GM18870 (cell line): ENCODE data around the gene IGF2BP1.
"Not testable (repeated sequence)": the region's sequence is repeated elsewhere in the genome, so short reads cannot be mapped to it uniquely, and the experiment has no call there.

ENCODE experiments used
- ATAC-seq: cut with Tn5 transposase; IDR thresholded peaks from one replicate; pipeline ENCODE4 v1.9.1; 2021; ENCODE audit warnings: moderate library complexity; ENCODE audit not compliant: unreplicated experiment

The IGF2BP1 gene

DNA sequence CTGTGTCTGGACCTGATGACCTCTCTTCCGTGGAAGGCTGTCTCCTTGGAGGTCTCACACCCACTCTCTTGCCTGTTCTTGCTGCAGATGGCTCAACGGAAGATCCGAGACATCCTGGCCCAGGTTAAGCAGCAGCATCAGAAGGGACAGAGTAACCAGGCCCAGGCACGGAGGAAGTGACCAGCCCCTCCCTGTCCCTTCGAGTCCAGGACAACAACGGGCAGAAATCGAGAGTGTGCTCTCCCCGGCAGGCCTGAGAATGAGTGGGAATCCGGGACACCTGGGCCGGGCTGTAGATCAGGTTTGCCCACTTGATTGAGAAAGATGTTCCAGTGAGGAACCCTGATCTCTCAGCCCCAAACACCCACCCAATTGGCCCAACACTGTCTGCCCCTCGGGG, 52.1 kb downstream of the IGF2BP1 start:
- ATAC-seq: no peak

- ATAC-seq: no peak
These were observed 53.4 kb downstream of the IGF2BP1 start for GRCh38 chr17:49050611-49051010.

DNA sequence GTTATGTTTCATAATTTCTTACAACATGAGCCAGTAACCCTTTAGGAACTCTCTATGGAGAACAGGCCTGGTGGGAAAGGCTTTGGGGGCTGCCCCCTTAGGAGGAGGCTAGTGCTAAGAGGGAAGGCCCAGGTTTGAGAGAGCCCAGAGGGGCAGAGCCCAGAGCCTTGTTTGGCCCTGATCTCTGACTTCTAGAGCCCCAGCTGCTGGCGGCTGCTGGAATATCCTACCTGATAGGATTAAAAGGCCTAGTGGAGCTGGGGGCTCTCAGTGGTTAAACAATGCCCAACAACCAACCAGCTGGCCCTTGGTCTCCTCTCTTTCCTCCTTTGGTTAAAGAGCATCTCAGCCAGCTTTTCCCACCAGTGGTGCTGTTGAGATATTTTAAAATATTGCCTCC, 54.1 kb downstream of the IGF2BP1 start:
- ATAC-seq: no peak

GRCh38 chr17:49053171-49053829, 56.1 kb downstream of the IGF2BP1 start:
- ATAC-seq: no peak

DNA sequence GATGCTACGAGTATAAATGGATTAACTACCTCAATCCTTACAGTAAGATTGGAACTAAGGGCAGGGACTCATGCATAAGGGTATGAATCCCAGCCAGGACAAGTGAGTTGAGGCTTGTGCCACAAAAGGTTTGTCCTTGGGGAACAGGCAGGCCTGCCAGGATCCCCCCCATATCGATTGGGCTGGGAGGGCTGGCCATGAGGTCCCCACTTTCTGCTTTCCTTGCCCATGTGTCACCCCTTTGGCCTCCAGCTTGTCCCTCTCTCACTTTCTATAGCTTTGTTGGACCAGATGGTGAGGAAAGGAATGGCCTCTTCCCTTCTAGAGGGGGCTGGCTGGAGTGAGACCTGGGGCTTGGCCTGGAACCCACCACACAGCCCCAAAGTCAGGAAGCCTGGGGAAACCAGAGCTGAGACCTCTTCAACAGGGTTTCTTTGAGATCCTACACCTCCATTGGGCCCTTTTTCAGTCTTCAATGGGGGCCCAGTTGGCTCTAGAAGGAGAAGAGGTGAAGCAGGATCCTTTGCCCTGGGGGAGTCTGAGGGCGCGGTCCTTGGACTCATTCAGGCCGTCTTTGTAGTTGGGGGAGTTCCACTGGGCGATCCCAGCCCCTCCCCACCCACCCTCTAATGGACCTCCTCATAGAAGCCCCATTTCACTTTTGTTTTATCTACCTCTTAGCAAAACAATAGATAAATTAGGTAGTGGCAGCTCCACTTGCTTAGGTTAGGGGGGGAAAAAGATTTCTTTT, 57.3 kb downstream of the IGF2BP1 start:
- no peak for ATAC-seq

- ATAC-seq: no peak
These were observed 58.2 kb downstream of the IGF2BP1 start for GRCh38 chr17:49055181-49055927.

DNA sequence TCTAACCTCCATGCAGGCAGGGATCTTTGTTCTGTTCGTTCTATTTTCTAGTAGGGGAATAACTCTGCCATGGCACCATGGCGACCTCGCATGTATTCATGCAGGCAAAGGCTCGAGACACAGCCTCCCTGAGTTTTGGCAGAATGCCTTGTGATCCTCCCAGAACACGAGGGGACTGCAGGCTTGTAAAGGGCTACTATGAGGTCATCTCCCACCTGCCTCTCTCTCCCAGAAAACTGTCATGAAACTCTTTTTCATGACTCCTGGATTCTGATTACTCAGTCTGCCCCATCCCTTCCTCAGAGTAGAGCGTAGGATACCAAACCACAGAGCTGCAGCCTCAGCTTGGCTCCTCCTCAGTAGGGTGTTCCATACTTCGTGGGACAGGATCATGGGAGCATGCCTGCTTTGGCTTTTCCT, 64.3 kb downstream of the IGF2BP1 start:
- no peak for ATAC-seq

- ATAC-seq: no peak
These were observed 66.5 kb downstream of the IGF2BP1 start for GRCh38 chr17:49063652-49064051.

DNA sequence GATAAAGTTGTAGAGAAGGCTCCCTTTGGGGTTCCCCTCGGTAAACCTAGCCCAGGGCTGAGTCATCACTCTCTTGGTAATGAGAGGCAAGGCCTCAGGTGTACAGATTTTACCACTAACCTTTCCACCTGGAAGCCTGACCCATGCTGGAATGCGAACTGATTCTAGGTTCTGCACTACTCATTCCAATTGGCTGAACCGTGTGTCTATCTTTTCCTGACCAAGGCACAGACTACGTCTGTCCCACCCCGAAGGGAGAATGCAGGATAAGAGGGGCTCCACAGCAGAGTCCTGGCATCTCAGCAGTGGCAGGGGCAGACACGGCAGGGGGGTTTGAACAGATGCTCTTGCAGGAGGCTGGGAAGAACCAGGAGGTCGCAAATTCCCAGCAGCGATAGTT, 70.0 kb downstream of the IGF2BP1 start:
- ATAC-seq: no peak

DNA sequence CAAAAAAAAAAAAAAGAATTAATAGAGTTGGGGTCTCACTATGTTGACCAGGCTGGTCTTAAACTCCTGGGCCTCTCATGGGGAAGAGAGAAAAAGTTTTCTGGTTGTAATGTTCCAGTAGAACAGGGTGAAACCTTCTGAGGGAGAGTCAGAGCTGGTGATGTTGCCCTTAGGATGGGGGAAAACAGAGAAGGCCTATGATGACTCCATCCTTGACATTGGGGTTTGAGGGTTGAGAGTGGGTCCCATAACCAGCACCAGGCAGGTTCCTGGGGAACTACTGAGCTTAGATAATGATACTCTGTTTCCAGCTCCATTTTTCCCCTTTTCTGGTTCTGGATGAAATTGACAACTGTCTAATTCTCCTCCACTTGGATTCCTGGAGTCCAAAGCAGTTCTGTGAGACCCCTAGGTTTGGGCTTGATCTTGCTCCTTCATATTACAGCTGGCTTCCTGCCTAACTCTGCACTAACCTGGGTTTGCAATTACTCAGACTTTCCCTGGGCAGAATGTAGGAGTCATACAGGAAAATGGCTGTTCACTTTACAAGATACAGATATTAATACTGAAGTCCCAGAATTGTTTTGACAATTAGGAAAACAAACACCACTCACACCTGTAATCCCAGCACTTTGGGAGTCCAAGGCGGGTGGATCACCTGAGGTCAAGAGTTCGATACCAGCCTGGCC, 72.5 kb downstream of the IGF2BP1 start:
- no peak for ATAC-seq

DNA sequence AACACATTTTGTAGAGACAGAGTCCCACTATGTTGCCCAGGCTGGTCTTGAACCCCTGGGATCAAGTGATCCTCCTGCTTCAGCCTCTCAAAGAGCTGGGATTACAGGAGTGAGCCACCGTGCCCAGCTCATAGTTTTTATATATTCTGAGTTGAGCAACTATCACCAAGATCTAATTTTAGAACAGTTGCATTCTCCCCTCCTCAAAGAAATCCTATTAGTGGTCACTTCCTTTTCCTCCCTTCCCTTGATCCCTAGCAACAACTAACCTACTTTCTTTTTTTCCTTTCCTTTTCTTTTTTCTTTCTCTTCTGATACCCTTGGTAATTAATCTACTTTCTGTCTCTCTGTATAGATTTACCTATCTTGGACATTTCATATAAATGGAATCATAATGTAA, 73.9 kb downstream of the IGF2BP1 start:
- no peak for ATAC-seq

DNA sequence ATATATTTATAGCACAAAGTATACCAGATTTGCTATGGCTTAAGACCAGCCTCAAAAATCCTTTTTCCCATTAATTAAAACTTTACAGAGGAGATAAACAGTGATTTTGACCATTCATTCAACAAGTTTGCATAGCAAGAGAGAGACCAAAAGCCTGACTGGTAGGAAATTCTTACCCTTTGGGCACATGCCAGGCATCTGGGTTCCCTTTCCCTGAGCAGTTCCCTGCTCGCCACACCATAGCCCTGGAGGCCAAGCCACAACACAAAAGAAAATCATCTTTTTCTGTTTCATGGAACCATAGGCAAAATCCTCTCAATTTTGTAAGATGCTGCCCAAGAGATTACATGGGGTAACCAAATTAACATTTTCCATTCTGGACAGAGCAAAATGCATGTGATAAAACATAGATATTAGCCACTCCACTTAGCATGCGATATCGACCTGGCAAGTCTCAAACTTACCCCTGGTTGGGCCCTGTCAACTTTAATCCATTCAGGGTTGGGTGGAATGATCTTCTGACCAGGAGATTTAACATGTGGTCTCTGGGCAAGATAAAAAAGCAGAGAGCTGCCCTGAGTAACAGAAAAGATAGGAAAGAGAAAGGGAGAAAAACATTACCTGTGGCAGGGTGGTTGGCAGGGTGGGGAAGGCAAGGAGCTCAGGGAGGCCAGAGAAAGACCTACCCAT, 77.8 kb downstream of the IGF2BP1 start:
- ATAC-seq: no peak

DNA sequence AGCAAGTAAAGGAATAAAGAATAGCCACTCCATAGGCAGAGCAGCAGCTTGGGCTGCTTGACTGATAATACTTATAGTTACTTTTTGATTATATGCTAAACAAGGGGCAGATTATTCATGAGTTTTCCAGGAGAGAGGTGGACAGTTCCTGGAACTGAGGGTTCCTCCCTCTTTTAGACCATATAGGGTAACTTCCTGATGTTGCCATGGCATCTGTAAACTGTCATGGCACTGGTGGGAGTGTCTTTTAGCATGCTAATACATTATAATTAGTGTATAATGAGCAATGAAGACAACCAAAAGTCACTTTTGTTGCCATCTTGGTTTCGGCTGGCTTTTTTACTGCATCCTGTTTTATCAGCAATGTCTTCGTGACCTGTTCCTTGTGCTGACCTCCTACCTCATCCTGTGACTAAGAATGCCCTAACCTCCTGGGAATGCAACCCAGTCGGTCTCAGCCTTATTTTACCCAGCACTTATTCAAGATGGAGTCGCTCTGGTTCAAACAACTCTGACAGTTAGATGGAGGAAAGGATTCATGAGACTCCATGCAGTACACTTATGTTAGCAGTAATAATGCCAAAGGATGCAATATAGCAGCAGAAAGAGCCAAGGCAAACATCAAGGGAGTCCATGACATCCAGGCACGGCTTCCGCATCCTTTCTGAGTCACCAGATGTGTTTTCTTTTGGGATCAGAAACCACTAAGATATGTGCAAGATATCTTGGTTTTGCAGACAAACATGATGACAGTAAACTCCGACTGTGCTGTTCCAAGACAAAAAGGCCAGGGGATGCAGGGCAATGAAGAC, 79.6 kb downstream of the IGF2BP1 start:
- no peak for ATAC-seq

- ATAC-seq: no peak
These were observed 81.1 kb downstream of the IGF2BP1 start for GRCh38 chr17:49078248-49078647.

- no peak for ATAC-seq
These were observed 82.9 kb downstream of the IGF2BP1 start for GRCh38 chr17:49079840-49080663.

DNA sequence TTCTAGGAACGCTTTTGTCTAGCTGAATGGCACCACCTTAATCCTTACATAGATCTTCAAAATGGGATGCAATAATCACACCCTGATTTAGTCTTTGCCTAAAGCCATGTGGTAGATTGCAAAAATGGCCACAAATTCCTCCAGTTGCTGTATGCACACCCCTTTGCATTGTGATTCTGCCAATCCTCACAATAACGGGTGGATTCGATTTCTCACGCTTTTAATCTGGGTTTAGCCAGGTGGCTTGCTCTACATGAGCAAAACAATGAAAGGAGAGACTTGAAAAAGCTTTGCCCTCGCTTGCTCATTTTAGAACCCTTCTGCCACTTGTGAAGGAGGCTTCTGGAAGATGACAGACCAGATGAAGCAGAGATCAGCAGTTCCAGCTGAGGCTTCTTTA, 85.0 kb downstream of the IGF2BP1 start:
- no peak for ATAC-seq

DNA sequence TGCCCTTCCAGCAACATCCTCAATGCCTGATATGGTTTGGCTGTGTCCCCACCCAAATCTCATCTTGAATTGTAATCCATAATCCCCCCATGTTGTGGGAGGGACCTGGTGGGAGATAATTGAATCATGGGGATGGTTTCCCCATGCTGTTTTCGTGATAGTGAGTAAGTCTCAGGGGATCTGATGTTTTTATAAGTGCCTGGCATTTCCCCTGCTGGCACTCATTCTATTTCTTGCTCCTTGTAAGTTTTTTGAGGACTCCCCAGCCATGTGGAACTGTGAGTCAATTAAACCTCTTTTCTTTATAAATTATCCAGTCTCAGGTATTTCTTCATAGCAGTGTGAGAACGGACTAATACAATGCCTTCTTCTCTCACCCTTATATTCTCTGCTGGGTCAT, 87.9 kb downstream of the IGF2BP1 start:
- not testable (repeated sequence) for ATAC-seq

- no peak for ATAC-seq
These were observed 88.6 kb downstream of the IGF2BP1 start for GRCh38 chr17:49085565-49086315.

GRCh38 chr17:49086316-49086605, 89.1 kb downstream of the IGF2BP1 start:
- no peak for ATAC-seq
